ENCODE measurements around the gene SLC9A5. TPM values are rescaled to one million over a fixed set of nuclear protein-coding genes. Genes with fewer than 3 reads are reported as not detected.

Gene SLC9A5
- total and polyA plus RNA-seq, 10 donors = 6.0 to 34.1 (median 18.2) TPM

DNA sequence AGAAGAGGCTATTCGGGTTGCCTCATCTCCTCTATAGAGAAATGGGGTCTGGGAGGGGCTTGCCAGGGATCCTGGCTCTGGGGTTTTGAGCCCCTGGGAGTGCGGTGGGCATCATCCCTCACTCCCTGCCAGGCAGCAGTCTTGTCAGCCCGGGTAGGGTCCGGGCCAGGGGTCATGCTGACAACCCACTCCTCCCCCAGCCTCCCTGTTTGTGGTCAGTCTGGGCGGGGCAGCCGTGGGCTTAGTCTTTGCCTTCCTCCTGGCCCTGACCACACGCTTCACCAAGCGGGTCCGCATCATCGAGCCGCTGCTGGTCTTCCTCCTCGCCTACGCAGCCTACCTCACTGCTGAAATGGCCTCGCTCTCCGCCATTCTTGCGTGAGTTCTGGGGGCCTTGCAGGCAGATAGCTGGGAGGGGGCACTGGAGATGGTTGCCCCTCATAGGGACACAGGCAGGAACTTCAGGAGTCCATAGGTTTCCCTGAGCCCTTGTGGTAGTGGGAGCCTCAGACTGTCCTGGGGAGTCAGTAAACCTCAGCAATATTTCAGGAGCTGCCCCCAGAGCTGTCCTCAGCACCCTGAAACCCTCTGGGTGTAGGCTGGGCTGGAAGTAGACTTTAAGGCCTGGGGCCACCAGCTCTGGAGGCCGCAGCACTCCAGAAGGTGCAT, 6.9 kb downstream of the SLC9A5 start:
- intact Hi-C loops (cut with DNase I; ENCODE audit: low total_unique reads) = no loop called here
- Histone ChIP-seq H3K4me1 (peaks cover 0 to 50% (median 20%) of the 10 kb centered on the region in 6 donors), H3K27ac (peak overlapping the region in 6 of 8 donors; percentile 44 to 88 (median 78)), H3K4me3 (no peak overlapping the region), H3K9me3 (no peaks in the 10 kb centered on the region), H3K36me3 (peaks cover 0 to 11% (median 0%) of the 10 kb centered on the region in 6 donors), H3K27me3 (replicated peaks in 1 of 7) (peaks cover 0 to 6% (median 0%) of the 10 kb centered on the region in 7 donors)
- TF ChIP-seq, protein P1, sequence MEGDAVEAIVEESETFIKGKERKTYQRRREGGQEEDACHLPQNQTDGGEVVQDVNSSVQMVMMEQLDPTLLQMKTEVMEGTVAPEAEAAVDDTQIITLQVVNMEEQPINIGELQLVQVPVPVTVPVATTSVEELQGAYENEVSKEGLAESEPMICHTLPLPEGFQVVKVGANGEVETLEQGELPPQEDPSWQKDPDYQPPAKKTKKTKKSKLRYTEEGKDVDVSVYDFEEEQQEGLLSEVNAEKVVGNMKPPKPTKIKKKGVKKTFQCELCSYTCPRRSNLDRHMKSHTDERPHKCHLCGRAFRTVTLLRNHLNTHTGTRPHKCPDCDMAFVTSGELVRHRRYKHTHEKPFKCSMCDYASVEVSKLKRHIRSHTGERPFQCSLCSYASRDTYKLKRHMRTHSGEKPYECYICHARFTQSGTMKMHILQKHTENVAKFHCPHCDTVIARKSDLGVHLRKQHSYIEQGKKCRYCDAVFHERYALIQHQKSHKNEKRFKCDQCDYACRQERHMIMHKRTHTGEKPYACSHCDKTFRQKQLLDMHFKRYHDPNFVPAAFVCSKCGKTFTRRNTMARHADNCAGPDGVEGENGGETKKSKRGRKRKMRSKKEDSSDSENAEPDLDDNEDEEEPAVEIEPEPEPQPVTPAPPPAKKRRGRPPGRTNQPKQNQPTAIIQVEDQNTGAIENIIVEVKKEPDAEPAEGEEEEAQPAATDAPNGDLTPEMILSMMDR (IDR thresholded peaks at IDR 0.05 in 8 of 11, conservative IDR thresholded peaks at IDR 0.05 in 3 of 11) = no peak
- peak; percentile 53 for DNase-seq
- WGBS, 5 donors = 86 to 94% (median 90%) methylated on average over 13 to 17 of the region's 17 CpGs

GRCh38 chr16:67256701-67257230, 8.0 kb downstream of the SLC9A5 start:
- intact Hi-C loops (cut with DNase I; ENCODE audit: low total_unique reads) = no loop called here
- 75 to 88% (median 80%) methylated on average over 11 of the region's 11 CpGs for WGBS, 5 donors
- peaks cover 0 to 45% (median 21%) of the 10 kb centered on the region in 6 donors for H3K4me1 ChIP-seq
- TF ChIP-seq POLR2A (IDR thresholded peaks at IDR 0.05) = no peak
- peak in 1 of 3 donors; percentile 43 for TF ChIP-seq POLR2AphosphoS5 (IDR thresholded peaks at IDR 0.05)
- H3K9me3 ChIP-seq = no peaks in the 10 kb centered on the region
- peak overlapping the region in 6 of 8 donors; percentile 44 to 88 (median 78) for H3K27ac ChIP-seq
- peaks cover 0 to 4% (median 0%) of the 10 kb centered on the region in 7 donors for H3K27me3 ChIP-seq (replicated peaks in 1 of 7)
- DNase-seq = peak; percentile 68
- no peak overlapping the region for H3K4me3 ChIP-seq
- H3K36me3 ChIP-seq = peaks cover 0 to 11% (median 0%) of the 10 kb centered on the region in 6 donors

DNA sequence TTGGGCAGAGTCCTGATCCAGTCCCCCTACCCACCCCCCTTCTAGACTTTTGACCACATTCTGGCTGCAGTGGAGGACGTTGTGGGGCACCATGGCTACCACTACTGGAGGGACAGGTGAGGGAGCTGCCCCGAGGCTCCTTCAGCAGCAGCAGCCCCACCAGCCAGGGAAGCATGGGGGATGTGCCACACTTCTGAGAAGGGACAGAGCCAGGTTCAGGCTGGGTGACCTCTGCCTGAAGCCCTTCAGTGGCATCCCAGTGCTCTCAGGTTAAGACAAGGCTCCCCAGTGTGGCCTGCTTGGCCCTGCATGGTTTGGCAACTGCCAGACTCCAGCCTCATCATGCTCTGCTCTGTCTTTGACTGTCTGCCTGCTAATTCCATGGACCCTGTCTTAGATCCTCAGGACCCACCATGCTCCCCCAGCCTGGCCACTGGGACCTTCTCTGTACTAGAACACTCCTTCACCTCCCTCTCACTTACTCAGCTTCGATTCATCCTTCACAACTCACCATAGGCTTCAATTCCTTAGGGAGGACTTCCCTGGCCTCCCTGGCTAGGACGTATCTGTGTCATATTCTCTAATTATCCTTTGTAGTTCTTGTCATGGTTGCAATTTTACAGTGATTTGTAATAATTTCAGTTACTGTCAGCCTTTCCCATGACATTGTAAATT, 8.8 kb downstream of the SLC9A5 start:
- WGBS, 5 donors = 63 to 81% (median 70%) methylated on average over 4 of the region's 4 CpGs
- Histone ChIP-seq H3K9me3 (no peaks in the 10 kb centered on the region), H3K36me3 (peaks cover 0 to 11% (median 0%) of the 10 kb centered on the region in 6 donors), H3K27me3 (replicated peaks in 1 of 7) (peaks cover 0 to 4% (median 0%) of the 10 kb centered on the region in 7 donors), H3K4me3 (no peak overlapping the region), H3K4me1 (peaks cover 0 to 38% (median 17%) of the 10 kb centered on the region in 6 donors), H3K27ac (peak overlapping the region in 6 of 8 donors; percentile 44 to 88 (median 78))
- DNase-seq = peak; percentile 58
- intact Hi-C loops (cut with DNase I; ENCODE audit: low total_unique reads) = no loop called here
- no peak for TF ChIP-seq POLR2AphosphoS5 (IDR thresholded peaks at IDR 0.05)
- TF ChIP-seq, protein P1 (IDR thresholded peaks at IDR 0.05 in 8 of 11, conservative IDR thresholded peaks at IDR 0.05 in 3 of 11) = no peak
- TF ChIP-seq POLR2A (IDR thresholded peaks at IDR 0.05) = no peak

GRCh38 chr16:67258161-67258835, 9.5 kb downstream of the SLC9A5 start:
- Histone ChIP-seq H3K27ac (peak overlapping the region in 7 of 8 donors; percentile 23 to 88 (median 78)), H3K4me3 (peak overlapping the region in 1 of 8 donors; percentile 3), H3K36me3 (peaks cover 0 to 11% (median 0%) of the 10 kb centered on the region in 6 donors), H3K9me3 (no peaks in the 10 kb centered on the region), H3K4me1 (peaks cover 0 to 38% (median 17%) of the 10 kb centered on the region in 6 donors), H3K27me3 (replicated peaks in 1 of 7) (peaks cover 0 to 7% (median 0%) of the 10 kb centered on the region in 7 donors)
- intact Hi-C loops (cut with DNase I; ENCODE audit: low total_unique reads) = no loop called here
- TF ChIP-seq POLR2AphosphoS5 (IDR thresholded peaks at IDR 0.05) (peak; percentile 73 to 84 (median 73)), POLR2A (IDR thresholded peaks at IDR 0.05) (no peak)
- peak; percentile 86 for DNase-seq
- 74 to 82% (median 79%) methylated on average over 7 to 11 of the region's 11 CpGs for WGBS, 5 donors
